HCT116 (cell line): ENCODE data around the gene PACRG. TPM values are rescaled to one million over a fixed set of nuclear protein-coding genes. Genes with fewer than 3 reads are reported as not detected.

Experiments
- ATAC-seq: fragments of 200-7000 bp; cut with Tn5 transposase; 2 replicates; pipeline ENCODE4 v1.9.1; 2020; ENCODE audit warnings: mild to moderate bottlenecking, moderate library complexity
- BruUV-seq: library from RNA; stranded (reverse); fragments of 400-500 nt; replicated peaks from 2 replicates; lab custom pipeline; 2021; lab: Mats Ljungman, UMichigan
- CTCF ChIA-PET: fragments of 300-600 bp; sonication (Branson Sonifier 250); formaldehyde crosslinking; loops from one replicate; lab custom pipeline; 2021; ENCODE audit warnings: antibody characterized with exemption; lab: Charles Lee
- POLR2A ChIA-PET: fragments of 300-600, 350-600 bp; sonication (Branson Sonifier 250); formaldehyde crosslinking; loops from one replicate; lab custom pipeline; 2021; ENCODE audit warnings: antibody characterized with exemption; lab: Charles Lee
- RAD21 ChIA-PET, 2 experiments: fragments of 300-600 bp; sonication (Branson Sonifier 250); formaldehyde crosslinking; loops; one replicate each; lab custom pipeline; 2023; ENCODE audit warnings: low total read pairs in 2 of 2; ENCODE audit not compliant: uncharacterized antibody in 2 of 2, unreplicated experiment in 2 of 2, low non-redundant PET in 1 of 2; lab: Charles Lee
- DNase-seq: peaks from one replicate; pipeline ENCODE4 v3.0.0-alpha.2; 2010; ENCODE audit warnings: low read depth, low spot score
- H2AFZ ChIP-seq: fragments of 200-600 bp; shearing (Covaris generic), sonication (generic); 2 replicates; pipeline ENCODE4 v1.6.1; 2017; ENCODE audit warnings: low read depth, mixed run types, mixed read lengths, antibody characterized with exemption, low read length; ENCODE audit not compliant: poor library complexity, severe bottlenecking
- H3K27ac ChIP-seq: 2 replicates; pipeline ENCODE4 v1.5.1; 2012; ENCODE audit warnings: low read depth, low read length
- H3K27me3 ChIP-seq: fragments of 200-600 bp; sonication (generic); 2 replicates; pipeline ENCODE4 v1.6.1; 2016; ENCODE audit warnings: mixed run types, low read length, mixed read lengths; ENCODE audit not compliant: insufficient read depth
- H3K36me3 ChIP-seq, 2 experiments: fragments of 200-500 bp in 1 of 2; fragments of 200-600 bp in 1 of 2; sonication (Bioruptor generic) in 1 of 2; sonication (generic) in 1 of 2; 2 replicates each; pipeline versions ENCODE4 v1.5.1 to v1.6.1; 2014 to 2016; ENCODE audit warnings: low read length in 2 of 2, inconsistent platforms in 1 of 2, mixed read lengths in 1 of 2, mixed run types in 1 of 2; ENCODE audit not compliant: insufficient read depth in 2 of 2, control insufficient read depth in 1 of 2
- H3K4me1 ChIP-seq, 2 experiments: fragments of 200-600 bp in 1 of 2; sonication (generic) in 1 of 2; 2 replicates each; pipeline versions ENCODE4 v1.5.1 to v1.6.1; 2012 to 2017; ENCODE audit warnings: low read length in 2 of 2, inconsistent platforms in 1 of 2, mild to moderate bottlenecking in 1 of 2, mixed read lengths in 1 of 2, mixed run types in 1 of 2, moderate library complexity in 1 of 2; ENCODE audit not compliant: insufficient read depth in 2 of 2, control insufficient read depth in 1 of 2
- H3K4me2 ChIP-seq: fragments of 200-600 bp; sonication (generic); 2 replicates; pipeline ENCODE4 v1.6.1; 2017; ENCODE audit warnings: mixed run types, low read length, mixed read lengths
- H3K4me3 ChIP-seq, 2 experiments: fragments of 200-600 bp in 1 of 2; sonication (generic) in 1 of 2; replicated peaks in 1 of 2; 2 replicates each; pipeline ENCODE4 v1.5.1; 2011 to 2016; ENCODE audit warnings: low read length in 2 of 2, control low read depth in 1 of 2, low read depth in 1 of 2, mild to moderate bottlenecking in 1 of 2, mixed read lengths in 1 of 2, mixed run types in 1 of 2
- H3K79me2 ChIP-seq: fragments of 200-600 bp; sonication (generic); 2 replicates; pipeline ENCODE4 v1.6.1; 2017; ENCODE audit warnings: mild to moderate bottlenecking, mixed run types, low read length, moderate library complexity, mixed read lengths; ENCODE audit not compliant: insufficient read depth
- H3K9ac ChIP-seq: fragments of 200-600 bp; sonication (generic); 2 replicates; pipeline ENCODE4 v1.6.1; 2016; ENCODE audit warnings: low read length, mixed read lengths
- H3K9me2 ChIP-seq: fragments of 200-600 bp; sonication (generic), shearing (Covaris generic); 2 replicates; pipeline ENCODE4 v1.6.1; 2017; ENCODE audit warnings: mixed run types, mild to moderate bottlenecking, moderate library complexity; ENCODE audit not compliant: insufficient read depth
- H3K9me3 ChIP-seq, 2 experiments: fragments of 200-500 bp in 1 of 2; fragments of 200-600 bp in 1 of 2; sonication (Bioruptor generic) in 1 of 2; sonication (generic) in 1 of 2; 2 replicates each; pipeline ENCODE4 v1.6.1; 2014 to 2017; ENCODE audit warnings: low read length in 2 of 2, mixed read lengths in 2 of 2, inconsistent platforms in 1 of 2, low read depth in 1 of 2, mild to moderate bottlenecking in 1 of 2, mixed run types in 1 of 2, moderate library complexity in 1 of 2; ENCODE audit not compliant: control insufficient read depth in 1 of 2, insufficient read depth in 1 of 2
- H4K20me1 ChIP-seq: fragments of 200-600 bp; sonication (generic), shearing (Covaris generic); 2 replicates; pipeline ENCODE4 v1.6.1; 2017; ENCODE audit warnings: mixed run types, mild to moderate bottlenecking, moderate library complexity; ENCODE audit not compliant: insufficient read depth
- CBX3 ChIP-seq: IDR thresholded peaks from 2 replicates; pipeline ENCODE4 v1.6.1; 2012; ENCODE audit warnings: low read depth
- EZH2 ChIP-seq: fragments of 200-600 bp; sonication (generic); IDR thresholded peaks from 2 replicates; pipeline ENCODE4 v1.6.1; 2017; ENCODE audit warnings: antibody characterized with exemption, mixed run types
- EZH2phosphoT487 ChIP-seq: fragments of 200-600 bp; IDR thresholded peaks from 2 replicates; pipeline ENCODE4 v1.6.1; 2018; ENCODE audit warnings: antibody characterized with exemption, borderline replicate concordance
- POLR2AphosphoS5 ChIP-seq: IDR thresholded peaks from 2 replicates; pipeline ENCODE4 v1.6.1; 2011; ENCODE audit warnings: mild to moderate bottlenecking, low read depth, low read length, moderate library complexity
- RAD21 ChIP-seq: IDR thresholded peaks from 2 replicates; pipeline ENCODE4 v1.6.1; 2012; ENCODE audit warnings: low read depth, mild to moderate bottlenecking
- SIN3A ChIP-seq: IDR thresholded peaks from 2 replicates; pipeline ENCODE4 v1.6.1; 2012; ENCODE audit warnings: low read depth
- YY1 ChIP-seq: IDR thresholded peaks from 2 replicates; pipeline ENCODE4 v1.6.1; 2011; ENCODE audit warnings: low read length, low read depth, moderate library complexity, mild to moderate bottlenecking; ENCODE audit not compliant: insufficient replicate concordance; ENCODE audit errors: extremely low read depth
- ZNF274 ChIP-seq: fragments of 200-500 bp; sonication (Bioruptor generic); IDR thresholded peaks from 2 replicates; pipeline ENCODE4 v1.6.1; 2014; ENCODE audit warnings: mild to moderate bottlenecking, low read depth, low read length, inconsistent platforms
- intact Hi-C: fragments of 100-400 bp; cut with micrococcal nuclease; formaldehyde crosslinking; loops from 2 replicates; pipeline ENCODE4 v1.10.0; 2022
- total RNA-seq: library from RNA; stranded (reverse); gene quantifications from one replicate; pipeline ENCODE4 v1.2.1, GENCODE V29; 2021; ENCODE audit not compliant: unreplicated experiment
- TF ChIP-seq, protein P1 (sequence below): IDR thresholded peaks from 2 replicates; pipeline ENCODE4 v1.6.1; 2012; ENCODE audit warnings: low read depth

The PACRG gene
- total RNA-seq, 1 experiment from 2014 or later, result 0.71 TPM

DNA sequence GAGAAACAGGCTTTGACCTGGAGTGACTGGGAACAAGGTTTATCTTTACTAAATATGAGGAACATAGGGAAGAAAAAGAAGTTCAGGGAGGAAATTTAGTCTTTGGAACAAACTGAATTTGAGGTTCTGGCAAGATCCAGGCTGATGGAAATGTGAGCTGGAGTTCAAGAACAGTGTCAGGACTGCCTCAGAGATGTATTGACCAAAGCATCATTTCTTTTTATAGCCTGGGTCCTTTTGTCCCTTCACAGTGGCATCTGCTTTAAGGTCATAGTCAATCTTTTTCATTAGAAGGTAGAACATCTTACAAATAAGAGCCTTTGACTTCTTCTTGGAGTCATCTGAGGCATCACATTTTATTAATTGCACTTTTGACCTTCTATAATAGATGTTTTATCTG, 360.2 kb downstream of the PACRG start:
- intact Hi-C loops, result no loop called here
- H3K9ac ChIP-seq, result no peak overlapping the region
- H3K9me3 ChIP-seq, result 0 out of 4 replicates have a peak, but pooled peaks cover 0 to 5% of the 10 kb centered on the region in 2 experiments
- no peaks in the 10 kb centered on the region for H3K27me3 ChIP-seq
- H4K20me1 ChIP-seq, result no peaks in the 10 kb centered on the region
- H3K27ac ChIP-seq, result no peak overlapping the region
- TF ChIP-seq POLR2AphosphoS5, result no peak
- TF ChIP-seq ZNF274, result no peak
- ChIA-PET RAD21 (no interaction called here), CTCF (no interaction called here), POLR2A (no interaction called here)
- H3K79me2 ChIP-seq, result no peaks in the 10 kb centered on the region
- no peak overlapping the region for H2AFZ ChIP-seq
- H3K36me3 ChIP-seq, result no peaks in the 10 kb centered on the region
- no peak overlapping the region for H3K4me3 ChIP-seq
- no peak for ATAC-seq
- no peak for DNase-seq
- no peaks in the 10 kb centered on the region for H3K4me1 ChIP-seq
- H3K9me2 ChIP-seq, result no peaks in the 10 kb centered on the region
- no peak overlapping the region for H3K4me2 ChIP-seq
- BruUV-seq, result no TSS peak

- Histone ChIP-seq H3K9ac (no peak overlapping the region), H3K4me3 (no peak overlapping the region), H2AFZ (no peak overlapping the region), H3K36me3 (no peaks in the 10 kb centered on the region), H3K4me1 (no peaks in the 10 kb centered on the region), H3K9me3 (0 out of 4 replicates have a peak, but pooled peaks cover 0 to 5% of the 10 kb centered on the region in 2 experiments), H3K27me3 (no peaks in the 10 kb centered on the region), H3K79me2 (no peaks in the 10 kb centered on the region), H3K27ac (no peak overlapping the region), H3K4me2 (no peak overlapping the region), H4K20me1 (no peaks in the 10 kb centered on the region), H3K9me2 (no peaks in the 10 kb centered on the region)
- CTCF ChIA-PET, result no interaction called here
- BruUV-seq, result no TSS peak
- ATAC-seq (no peak), DNase-seq (no peak)
- intact Hi-C loops, result no loop called here
- TF ChIP-seq CBX3, result no peak
- POLR2A ChIA-PET, result no interaction called here
- RAD21 ChIA-PET, result no interaction called here
These were observed 365.1 kb downstream of the PACRG start for GRCh38 chr6:163092876-163093275.

- no peaks in the 10 kb centered on the region for H3K27me3 ChIP-seq
- 0 out of 4 replicates have a peak, but pooled peaks cover 0 to 5% of the 10 kb centered on the region in 2 experiments for H3K9me3 ChIP-seq
- no peak overlapping the region for H3K4me3 ChIP-seq
- POLR2A ChIA-PET, result no interaction called here
- no peaks in the 10 kb centered on the region for H3K36me3 ChIP-seq
- H3K9me2 ChIP-seq, result no peaks in the 10 kb centered on the region
- H2AFZ ChIP-seq, result no peak overlapping the region
- intact Hi-C loops, result no loop called here
- no TSS peak for BruUV-seq
- RAD21 ChIA-PET, result no interaction called here
- H3K9ac ChIP-seq, result no peak overlapping the region
- no peak overlapping the region for H3K27ac ChIP-seq
- H3K4me1 ChIP-seq, result no peaks in the 10 kb centered on the region
- CTCF ChIA-PET, result no interaction called here
- DNase-seq (no peak), ATAC-seq (no peak)
- TF ChIP-seq RAD21 (no peak), SIN3A (no peak), EZH2phosphoT487 (no peak), EZH2 (no peak), YY1 (no peak)
- TF ChIP-seq, protein P1, sequence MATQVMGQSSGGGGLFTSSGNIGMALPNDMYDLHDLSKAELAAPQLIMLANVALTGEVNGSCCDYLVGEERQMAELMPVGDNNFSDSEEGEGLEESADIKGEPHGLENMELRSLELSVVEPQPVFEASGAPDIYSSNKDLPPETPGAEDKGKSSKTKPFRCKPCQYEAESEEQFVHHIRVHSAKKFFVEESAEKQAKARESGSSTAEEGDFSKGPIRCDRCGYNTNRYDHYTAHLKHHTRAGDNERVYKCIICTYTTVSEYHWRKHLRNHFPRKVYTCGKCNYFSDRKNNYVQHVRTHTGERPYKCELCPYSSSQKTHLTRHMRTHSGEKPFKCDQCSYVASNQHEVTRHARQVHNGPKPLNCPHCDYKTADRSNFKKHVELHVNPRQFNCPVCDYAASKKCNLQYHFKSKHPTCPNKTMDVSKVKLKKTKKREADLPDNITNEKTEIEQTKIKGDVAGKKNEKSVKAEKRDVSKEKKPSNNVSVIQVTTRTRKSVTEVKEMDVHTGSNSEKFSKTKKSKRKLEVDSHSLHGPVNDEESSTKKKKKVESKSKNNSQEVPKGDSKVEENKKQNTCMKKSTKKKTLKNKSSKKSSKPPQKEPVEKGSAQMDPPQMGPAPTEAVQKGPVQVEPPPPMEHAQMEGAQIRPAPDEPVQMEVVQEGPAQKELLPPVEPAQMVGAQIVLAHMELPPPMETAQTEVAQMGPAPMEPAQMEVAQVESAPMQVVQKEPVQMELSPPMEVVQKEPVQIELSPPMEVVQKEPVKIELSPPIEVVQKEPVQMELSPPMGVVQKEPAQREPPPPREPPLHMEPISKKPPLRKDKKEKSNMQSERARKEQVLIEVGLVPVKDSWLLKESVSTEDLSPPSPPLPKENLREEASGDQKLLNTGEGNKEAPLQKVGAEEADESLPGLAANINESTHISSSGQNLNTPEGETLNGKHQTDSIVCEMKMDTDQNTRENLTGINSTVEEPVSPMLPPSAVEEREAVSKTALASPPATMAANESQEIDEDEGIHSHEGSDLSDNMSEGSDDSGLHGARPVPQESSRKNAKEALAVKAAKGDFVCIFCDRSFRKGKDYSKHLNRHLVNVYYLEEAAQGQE, result no peak
- no peaks in the 10 kb centered on the region for H4K20me1 ChIP-seq
- H3K79me2 ChIP-seq, result no peaks in the 10 kb centered on the region
- no peak overlapping the region for H3K4me2 ChIP-seq
These were observed 367.1 kb downstream of the PACRG start for GRCh38 chr6:163094881-163095280.
